ENCODE measurements around the gene NHERF1.

DNA sequence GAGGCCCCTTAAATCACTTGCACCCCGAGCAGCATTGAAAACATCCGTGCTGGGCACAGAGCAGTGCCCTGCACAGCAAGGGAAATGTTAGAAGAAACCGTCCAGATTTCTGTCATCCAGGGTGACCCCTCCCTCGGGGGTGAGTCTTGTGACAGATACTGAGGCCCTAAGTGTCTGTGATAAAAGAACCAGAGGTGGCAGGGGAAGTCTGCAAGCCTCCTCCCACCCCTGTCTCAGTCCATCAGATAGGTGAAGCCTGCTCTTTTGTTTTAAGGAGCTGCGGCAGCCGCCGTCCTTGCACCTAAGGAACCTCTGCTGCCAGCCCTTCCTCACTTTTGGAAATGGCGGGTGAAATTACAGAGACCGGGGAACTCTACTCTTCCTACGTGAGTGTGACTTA lies 28.6 kb downstream of the NHERF1 start:
- TF ChIP-seq YY1 (IDR thresholded peaks at IDR 0.05; ENCODE audit: insufficient read depth, insufficient read length) (no peak), ZNF274 (IDR thresholded peaks at IDR 0.05; ENCODE audit: low read depth, low read length) (no peak)
